HG03460 (cell line): ENCODE measurements around the gene MAPK7.

ENCODE experiments used
- ATAC-seq: cut with Tn5 transposase; IDR thresholded peaks from one replicate; pipeline ENCODE4 v1.9.1; 2021; ENCODE audit not compliant: unreplicated experiment

Gene MAPK7

GRCh38 chr17:19414396-19415280 lies 36.3 kb downstream of the MAPK7 start:
- ATAC-seq: no peak

- ATAC-seq: no peak
These were observed 37.0 kb downstream of the MAPK7 start for GRCh38 chr17:19415311-19415710.

- no peak for ATAC-seq
These were observed 37.8 kb downstream of the MAPK7 start for GRCh38 chr17:19415806-19416775.

GRCh38 chr17:19417611-19418010 lies 39.3 kb downstream of the MAPK7 start:
- no peak for ATAC-seq

GRCh38 chr17:19418251-19418992 lies 40.1 kb downstream of the MAPK7 start:
- no peak for ATAC-seq

GRCh38 chr17:19421219-19421618 lies 42.9 kb downstream of the MAPK7 start:
- no peak for ATAC-seq

GRCh38 chr17:19421926-19422325 lies 43.6 kb downstream of the MAPK7 start:
- ATAC-seq: no peak

GRCh38 chr17:19424934-19425868 lies 46.9 kb downstream of the MAPK7 start:
- no peak for ATAC-seq

GRCh38 chr17:19426631-19427030 lies 48.3 kb downstream of the MAPK7 start:
- ATAC-seq: no peak

- ATAC-seq: no peak
These were observed 53.4 kb downstream of the MAPK7 start for GRCh38 chr17:19431691-19432090.
